ENCODE measurements around the gene FAM117A. TPM values are rescaled to one million over a fixed set of nuclear protein-coding genes. Genes with fewer than 3 reads are reported as not detected.

FAM117A gene
- total RNA-seq, 6 experiments from 2014 or later: 4.4 to 7.3 (median 5.9) TPM

DNA sequence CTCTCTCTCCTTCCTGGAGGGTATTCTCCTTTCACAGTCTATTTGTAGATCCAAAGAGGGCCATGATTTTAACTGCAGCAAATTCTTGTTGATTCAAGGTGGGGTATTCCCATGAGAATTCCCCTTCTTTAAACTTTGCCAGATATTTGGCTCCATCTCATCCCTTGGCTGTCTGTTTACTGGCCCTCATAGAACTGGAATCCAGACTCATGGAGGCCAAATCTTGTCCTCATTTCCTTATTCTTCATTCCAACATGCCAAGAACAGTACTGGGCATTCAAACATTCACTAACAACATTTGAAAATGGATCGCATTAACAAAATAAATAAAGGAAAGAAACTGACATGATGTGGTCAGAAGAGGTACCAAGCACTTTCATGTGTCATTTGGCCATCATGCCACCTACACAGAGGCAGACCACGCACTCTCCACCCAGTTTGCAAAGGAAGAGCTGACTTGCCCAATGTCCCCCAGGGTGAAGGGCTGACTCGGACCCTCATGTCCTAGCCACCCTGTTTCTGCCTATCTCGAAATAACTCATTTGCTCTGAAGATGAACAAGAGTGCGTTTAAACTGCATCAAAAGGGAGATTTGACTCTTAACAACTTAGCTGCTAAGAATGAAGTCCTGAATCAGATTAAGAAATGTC, 33.0 kb downstream of the FAM117A start:
- ATAC-seq: no peak
- no peaks in the 10 kb centered on the region for H3K27me3 ChIP-seq
- peak overlapping the region in 2 of 3 donors; percentile 60 for H3K27ac ChIP-seq
- TF ChIP-seq, protein P1, sequence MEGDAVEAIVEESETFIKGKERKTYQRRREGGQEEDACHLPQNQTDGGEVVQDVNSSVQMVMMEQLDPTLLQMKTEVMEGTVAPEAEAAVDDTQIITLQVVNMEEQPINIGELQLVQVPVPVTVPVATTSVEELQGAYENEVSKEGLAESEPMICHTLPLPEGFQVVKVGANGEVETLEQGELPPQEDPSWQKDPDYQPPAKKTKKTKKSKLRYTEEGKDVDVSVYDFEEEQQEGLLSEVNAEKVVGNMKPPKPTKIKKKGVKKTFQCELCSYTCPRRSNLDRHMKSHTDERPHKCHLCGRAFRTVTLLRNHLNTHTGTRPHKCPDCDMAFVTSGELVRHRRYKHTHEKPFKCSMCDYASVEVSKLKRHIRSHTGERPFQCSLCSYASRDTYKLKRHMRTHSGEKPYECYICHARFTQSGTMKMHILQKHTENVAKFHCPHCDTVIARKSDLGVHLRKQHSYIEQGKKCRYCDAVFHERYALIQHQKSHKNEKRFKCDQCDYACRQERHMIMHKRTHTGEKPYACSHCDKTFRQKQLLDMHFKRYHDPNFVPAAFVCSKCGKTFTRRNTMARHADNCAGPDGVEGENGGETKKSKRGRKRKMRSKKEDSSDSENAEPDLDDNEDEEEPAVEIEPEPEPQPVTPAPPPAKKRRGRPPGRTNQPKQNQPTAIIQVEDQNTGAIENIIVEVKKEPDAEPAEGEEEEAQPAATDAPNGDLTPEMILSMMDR (IDR thresholded peaks at IDR 0.05): no peak
- TF ChIP-seq POLR2A (IDR thresholded peaks at IDR 0.05): no peak
- intact Hi-C loops (cut with DNase I): no loop called here
- H3K4me1 ChIP-seq: peaks cover 0 to 14% (median 6%) of the 10 kb centered on the region in 4 donors
- DNase-seq: no peak
- no peaks in the 10 kb centered on the region for H3K9me3 ChIP-seq
- 77% methylated on average over 4 of the region's 5 CpGs for WGBS (ENCODE audit: insufficient coverage, low coverage, low lambda C conversion rate, missing lambda C conversion rate)
- H3K36me3 ChIP-seq: no peaks in the 10 kb centered on the region
- no peak overlapping the region for H3K4me3 ChIP-seq

DNA sequence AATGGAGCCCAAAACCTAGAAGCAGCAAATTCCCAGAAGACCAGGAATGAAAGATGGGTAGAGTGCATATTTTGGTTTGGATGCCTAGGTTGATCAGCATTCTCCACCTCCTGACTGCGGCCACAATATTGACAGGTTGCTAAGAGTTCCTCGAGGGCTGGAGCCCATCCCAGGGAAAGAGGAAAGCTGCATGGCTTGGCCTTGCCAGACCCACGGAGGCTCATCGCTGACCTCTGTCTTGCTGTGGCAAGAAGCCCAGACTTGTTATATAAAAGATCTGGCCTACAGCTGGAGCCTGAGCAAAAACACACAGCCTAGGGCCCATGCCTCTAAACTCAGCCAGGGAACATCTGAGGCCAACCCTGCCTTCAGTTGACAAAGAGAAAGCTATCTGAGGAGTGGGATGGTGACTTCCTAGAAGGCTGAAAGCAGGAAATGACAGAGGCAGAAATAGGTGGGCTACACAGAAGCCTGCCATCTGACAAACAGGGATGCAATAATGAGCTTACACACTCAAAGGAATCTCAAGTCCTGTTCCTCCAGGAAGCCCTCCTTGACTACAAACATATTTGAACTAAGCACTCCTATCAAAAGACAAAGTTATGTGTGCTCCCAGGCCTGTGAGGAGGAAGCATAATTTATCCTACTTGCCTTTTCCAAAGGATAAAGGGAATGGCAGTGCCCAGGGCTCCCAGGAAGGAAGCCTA, 33.7 kb downstream of the FAM117A start:
- no peak for TF ChIP-seq POLR2A (IDR thresholded peaks at IDR 0.05)
- TF ChIP-seq, protein P1 (IDR thresholded peaks at IDR 0.05): no peak
- intact Hi-C loops (cut with DNase I): no loop called here
- H3K9me3 ChIP-seq: no peaks in the 10 kb centered on the region
- ATAC-seq (peak; percentile 95 to 97 (median 96)), DNase-seq (peak; percentile 69 to 91 (median 88))
- peak overlapping the region in 2 of 3 donors; percentile 60 for H3K27ac ChIP-seq
- H3K4me3 ChIP-seq: no peak overlapping the region
- 0% methylated on average over 4 of the region's 4 CpGs for WGBS (ENCODE audit: insufficient coverage, low coverage, low lambda C conversion rate, missing lambda C conversion rate)
- no peaks in the 10 kb centered on the region for H3K27me3 ChIP-seq
- H3K36me3 ChIP-seq: no peaks in the 10 kb centered on the region
- H3K4me1 ChIP-seq: peaks cover 0 to 14% (median 6%) of the 10 kb centered on the region in 4 donors

- TF ChIP-seq, protein P1 (IDR thresholded peaks at IDR 0.05): no peak
- no peak for TF ChIP-seq POLR2A (IDR thresholded peaks at IDR 0.05)
- intact Hi-C loops (cut with DNase I): no loop called here
- ATAC-seq (no peak), DNase-seq (no peak)
- H3K27me3 ChIP-seq: no peaks in the 10 kb centered on the region
- H3K4me1 ChIP-seq: peaks cover 0 to 14% (median 6%) of the 10 kb centered on the region in 4 donors
- WGBS (ENCODE audit: insufficient coverage, low coverage, low lambda C conversion rate, missing lambda C conversion rate): 82% methylated on average over 3 of the region's 3 CpGs
- no peaks in the 10 kb centered on the region for H3K36me3 ChIP-seq
- H3K27ac ChIP-seq: no peak overlapping the region
- H3K4me3 ChIP-seq: no peak overlapping the region
- no peaks in the 10 kb centered on the region for H3K9me3 ChIP-seq
Observed at GRCh38 chr17:49729069-49729468, 34.9 kb downstream of the FAM117A start.

DNA sequence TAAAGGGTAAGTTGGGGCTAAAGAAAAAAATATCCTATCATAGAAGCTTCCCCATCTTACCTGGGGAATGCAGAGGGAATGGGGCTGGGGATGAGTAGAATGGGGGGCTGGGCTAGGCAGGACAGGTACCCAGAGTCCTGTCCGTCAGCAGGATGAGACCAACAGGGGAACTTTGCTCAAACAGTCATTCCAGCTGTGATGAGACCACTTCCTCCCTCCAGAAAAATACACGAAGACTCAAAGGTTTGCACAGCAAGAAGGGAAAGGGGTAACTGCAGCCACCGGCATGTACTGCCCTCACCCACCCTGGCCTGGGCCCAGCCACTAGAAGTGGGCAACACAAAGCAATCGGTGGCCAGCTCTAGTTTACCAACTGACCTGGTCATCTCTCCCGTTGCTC, 35.5 kb downstream of the FAM117A start:
- Histone ChIP-seq H3K27ac (no peak overlapping the region), H3K36me3 (no peaks in the 10 kb centered on the region), H3K9me3 (no peaks in the 10 kb centered on the region), H3K27me3 (no peaks in the 10 kb centered on the region), H3K4me1 (peaks cover 0 to 14% (median 6%) of the 10 kb centered on the region in 4 donors), H3K4me3 (no peak overlapping the region)
- ATAC-seq (no peak), DNase-seq (no peak)
- 81% methylated on average over 3 of the region's 5 CpGs for WGBS (ENCODE audit: insufficient coverage, low coverage, low lambda C conversion rate, missing lambda C conversion rate)
- TF ChIP-seq, protein P1 (IDR thresholded peaks at IDR 0.05): no peak
- TF ChIP-seq POLR2A (IDR thresholded peaks at IDR 0.05): no peak
- intact Hi-C loops (cut with DNase I): no loop called here

Data from right lobe of liver (tissue), 6 donors.